WI38 (cell line): Measurements from ENCODE around the gene DAZL.

Experiments
- H3K4me3 ChIP-seq: 2 replicates; pipeline ENCODE4 v1.5.1; 2011; ENCODE audit warnings: low read depth, mild to moderate bottlenecking, control low read depth, low read length
- TF ChIP-seq, protein P1 (sequence below): IDR thresholded peaks from 2 replicates; pipeline ENCODE4 v1.5.1; 2012; ENCODE audit warnings: low read depth, mild to moderate bottlenecking, control low read depth, low read length

Gene DAZL

DNA sequence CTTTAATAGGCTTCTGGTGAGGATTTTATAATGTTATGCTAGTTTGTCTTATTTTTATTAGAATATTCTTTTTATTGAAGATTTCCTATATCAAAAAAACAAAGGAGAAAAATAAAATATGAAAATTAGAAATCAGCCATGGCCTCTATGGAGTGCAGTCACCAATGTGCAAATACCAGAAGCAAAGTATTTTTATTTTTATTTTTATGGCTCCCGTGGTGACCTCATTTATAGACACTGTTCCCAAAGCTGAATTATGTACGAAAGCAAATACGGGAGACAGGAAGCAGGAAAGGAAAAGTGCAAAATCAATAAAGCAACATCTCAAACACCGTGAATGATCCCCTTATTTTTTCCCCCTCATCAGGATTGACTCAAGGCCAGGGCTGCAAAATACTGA is 35.1 kb downstream of the DAZL start:
- H3K4me3 ChIP-seq: no peak overlapping the region
- TF ChIP-seq, protein P1, sequence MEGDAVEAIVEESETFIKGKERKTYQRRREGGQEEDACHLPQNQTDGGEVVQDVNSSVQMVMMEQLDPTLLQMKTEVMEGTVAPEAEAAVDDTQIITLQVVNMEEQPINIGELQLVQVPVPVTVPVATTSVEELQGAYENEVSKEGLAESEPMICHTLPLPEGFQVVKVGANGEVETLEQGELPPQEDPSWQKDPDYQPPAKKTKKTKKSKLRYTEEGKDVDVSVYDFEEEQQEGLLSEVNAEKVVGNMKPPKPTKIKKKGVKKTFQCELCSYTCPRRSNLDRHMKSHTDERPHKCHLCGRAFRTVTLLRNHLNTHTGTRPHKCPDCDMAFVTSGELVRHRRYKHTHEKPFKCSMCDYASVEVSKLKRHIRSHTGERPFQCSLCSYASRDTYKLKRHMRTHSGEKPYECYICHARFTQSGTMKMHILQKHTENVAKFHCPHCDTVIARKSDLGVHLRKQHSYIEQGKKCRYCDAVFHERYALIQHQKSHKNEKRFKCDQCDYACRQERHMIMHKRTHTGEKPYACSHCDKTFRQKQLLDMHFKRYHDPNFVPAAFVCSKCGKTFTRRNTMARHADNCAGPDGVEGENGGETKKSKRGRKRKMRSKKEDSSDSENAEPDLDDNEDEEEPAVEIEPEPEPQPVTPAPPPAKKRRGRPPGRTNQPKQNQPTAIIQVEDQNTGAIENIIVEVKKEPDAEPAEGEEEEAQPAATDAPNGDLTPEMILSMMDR: no peak

DNA sequence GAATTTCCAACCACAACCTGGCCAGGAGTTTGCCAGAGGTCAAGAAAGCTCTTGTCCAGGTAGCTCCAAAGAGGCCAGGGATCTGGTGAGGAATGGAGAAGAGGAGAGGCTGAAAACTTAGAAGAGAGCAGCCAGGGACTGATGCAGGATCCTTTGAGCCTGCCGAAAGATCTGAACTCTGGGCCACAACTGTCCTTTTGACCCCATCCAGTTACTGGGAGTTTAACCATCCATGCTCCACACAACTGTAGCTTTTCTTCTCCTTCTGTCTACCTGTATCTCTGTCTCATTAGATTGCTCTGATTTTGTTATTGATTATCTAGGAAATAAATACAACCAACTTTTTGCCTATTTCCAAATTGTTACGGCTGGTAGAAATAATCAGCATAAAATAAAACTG is 36.7 kb downstream of the DAZL start:
- no peak overlapping the region for H3K4me3 ChIP-seq
- TF ChIP-seq, protein P1: no peak

DNA sequence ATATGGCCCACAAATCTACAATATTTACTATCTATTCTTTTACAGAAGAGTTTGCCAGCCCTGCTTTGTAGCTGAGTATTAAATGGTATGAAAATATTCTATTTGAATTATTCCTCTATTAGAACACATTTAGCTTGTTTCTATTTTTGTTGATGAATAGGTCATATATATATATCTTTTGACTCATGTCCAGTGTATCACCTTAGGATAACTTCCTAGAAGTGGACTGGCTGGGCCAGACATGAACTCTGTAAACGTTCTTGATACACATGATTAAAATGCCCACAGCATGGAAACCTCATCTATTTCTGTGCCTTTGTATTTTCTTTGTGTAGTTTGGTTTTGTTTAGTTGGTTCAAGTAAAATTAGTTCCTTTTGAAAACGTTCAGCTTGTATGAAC is 37.1 kb downstream of the DAZL start:
- TF ChIP-seq, protein P1: no peak
- no peak overlapping the region for H3K4me3 ChIP-seq

DNA sequence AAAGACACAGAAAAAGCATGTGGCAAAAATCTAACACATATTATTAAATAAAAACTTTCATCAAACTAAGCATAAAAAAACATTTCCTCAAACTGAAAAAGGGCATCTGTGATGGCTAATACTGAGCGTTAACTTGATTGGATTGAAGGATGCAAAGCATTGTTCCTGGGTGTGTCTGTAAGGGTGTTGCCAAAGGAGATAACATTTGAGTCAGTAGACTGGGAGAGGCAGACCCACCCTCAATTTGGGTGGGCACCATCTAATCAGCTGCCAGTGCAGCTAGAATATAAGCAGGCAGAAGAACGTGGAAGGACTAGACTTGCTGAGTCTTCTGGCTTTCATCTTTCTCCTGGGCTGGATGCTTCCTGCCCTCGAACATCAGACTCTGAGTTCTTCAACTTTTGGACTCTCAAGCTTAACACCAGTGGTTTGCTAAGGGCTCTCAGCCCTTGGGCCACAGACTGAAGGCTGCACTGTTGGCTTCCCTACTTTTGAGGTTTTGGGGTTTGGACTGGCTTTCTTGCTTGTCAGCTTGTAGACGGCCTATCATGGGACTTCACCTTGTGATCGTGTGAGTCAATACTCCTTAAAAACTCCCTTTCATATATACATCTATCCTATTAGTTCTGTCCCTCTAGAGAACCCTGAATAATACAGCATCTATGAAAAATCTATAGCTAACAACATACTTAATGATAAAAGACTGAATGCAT is 45.4 kb downstream of the DAZL start:
- H3K4me3 ChIP-seq: no peak overlapping the region
- TF ChIP-seq, protein P1: no peak

DNA sequence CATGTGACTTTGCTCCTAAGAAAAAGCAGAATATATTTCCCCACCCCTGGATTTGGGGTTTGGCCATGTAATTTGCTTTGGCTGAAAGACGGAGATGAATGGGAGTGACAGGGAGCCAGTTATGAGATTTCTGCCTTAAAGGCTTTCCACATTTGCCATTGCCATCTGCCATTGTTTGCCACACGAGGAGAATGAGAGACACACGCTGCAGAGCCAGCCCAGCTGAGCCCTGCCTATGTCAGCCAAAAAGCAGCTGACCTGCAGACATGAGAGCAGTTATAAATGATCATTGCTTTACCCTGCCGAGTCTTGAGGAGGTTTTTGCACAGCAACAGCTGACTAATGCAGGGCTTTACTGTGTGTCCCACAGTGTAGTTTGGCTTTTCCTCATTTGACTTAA is 51.1 kb downstream of the DAZL start:
- H3K4me3 ChIP-seq: no peak overlapping the region
- TF ChIP-seq, protein P1: no peak

DNA sequence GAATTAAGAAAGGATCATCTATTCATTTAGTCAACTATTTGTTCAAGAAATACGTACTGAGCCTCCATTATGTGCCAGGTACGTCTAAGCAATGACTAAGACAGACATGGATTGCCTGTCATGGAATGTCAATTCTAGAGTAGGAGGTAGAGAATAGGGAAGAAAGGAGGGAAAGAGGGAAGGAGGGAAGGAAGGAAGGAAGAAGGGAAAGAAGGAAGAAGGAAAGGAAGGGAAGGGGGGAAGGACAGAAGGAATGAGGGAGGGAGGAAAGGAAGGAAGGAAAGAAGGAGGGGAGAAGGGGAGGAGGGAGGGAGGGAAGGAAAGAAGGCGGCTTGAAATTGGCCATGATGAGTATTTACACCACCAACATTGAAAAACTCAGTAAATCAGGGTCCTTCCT is 52.5 kb downstream of the DAZL start:
- TF ChIP-seq, protein P1: no peak

DNA sequence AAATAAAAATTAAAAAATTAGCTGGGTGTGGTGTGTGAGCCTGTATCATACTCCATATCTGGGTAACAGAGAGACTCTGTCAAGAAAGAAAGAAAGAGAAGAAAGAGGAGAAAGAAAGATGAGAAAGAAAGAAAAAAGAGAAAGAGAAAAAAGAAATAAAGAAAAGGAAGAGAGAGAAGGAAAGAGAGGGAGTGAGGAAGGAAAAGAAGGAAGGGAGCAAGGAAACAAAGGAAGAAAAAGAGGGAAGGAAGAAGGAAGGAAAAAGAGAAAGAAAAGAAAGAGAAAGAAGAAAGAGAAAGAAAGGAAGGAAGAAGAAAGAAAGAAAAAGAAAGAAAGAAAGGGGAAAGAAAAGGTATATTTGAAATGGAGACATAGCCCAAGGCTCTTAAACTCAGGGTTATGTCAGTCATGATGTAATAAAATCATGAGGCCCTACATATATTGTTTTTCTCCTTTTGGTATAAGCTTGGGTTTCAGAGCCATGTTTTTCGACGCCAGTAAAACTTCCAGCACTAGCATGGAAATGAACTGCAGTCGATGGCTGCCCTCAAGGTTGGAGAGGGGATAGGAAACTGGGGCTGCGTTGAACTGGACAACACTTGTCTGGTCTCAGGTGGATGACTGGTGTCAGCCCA is 53.8 kb downstream of the DAZL start:
- TF ChIP-seq, protein P1: no peak
- H3K4me3 ChIP-seq: no peak overlapping the region

More for the DNA sequence above, 52.5 kb downstream of the DAZL start:
- no peak overlapping the region for H3K4me3 ChIP-seq
